Spleen (tissue), 11 donors: ENCODE results near the gene OTOP2. TPM values are rescaled to one million over a fixed set of nuclear protein-coding genes. Genes with fewer than 3 reads are reported as not detected.
"Not testable (repeated sequence)": the region's sequence is repeated elsewhere in the genome, so short reads cannot be mapped to it uniquely, and the experiment has no call there.

Experiments used
- DNase-seq: peaks from one replicate; pipeline ENCODE4 v3.0.0-alpha.2; 2020
- H3K27ac ChIP-seq, 8 donors: fragments of 200-600 bp; sonication (generic) in 7 of 8; 1 replicate in 4 of 8; 2 replicates in 4 of 8; pipeline versions ENCODE4 v1.5.0 to v1.8.0; 2016 to 2021; ENCODE audit warnings: inconsistent platforms in 4 of 8, mild to moderate bottlenecking in 4 of 8, moderate library complexity in 1 of 8
- H3K27me3 ChIP-seq, 7 donors: fragments of 200-600 bp; sonication (generic) in 6 of 7; replicated peaks in 1 of 7; 1 replicate in 4 of 7; 2 replicates in 3 of 7; pipeline versions ENCODE4 v1.5.0 to v1.8.0; 2016 to 2021; ENCODE audit warnings: inconsistent platforms in 3 of 7, mild to moderate bottlenecking in 1 of 7
- H3K36me3 ChIP-seq, 6 donors: fragments of 200-600 bp; sonication (generic) in 5 of 6; 1 replicate in 4 of 6; 2 replicates in 2 of 6; pipeline versions ENCODE4 v1.5.0 to v1.8.0; 2016 to 2021; ENCODE audit warnings: inconsistent platforms in 2 of 6
- H3K4me1 ChIP-seq, 6 donors: fragments of 200-600 bp; sonication (generic) in 5 of 6; 1 replicate in 3 of 6; 2 replicates in 3 of 6; pipeline versions ENCODE4 v1.5.0 to v1.8.0; 2016 to 2021; ENCODE audit warnings: inconsistent platforms in 3 of 6
- H3K4me3 ChIP-seq, 8 donors: fragments of 200-600 bp; sonication (generic) in 7 of 8; 1 replicate in 4 of 8; 2 replicates in 4 of 8; pipeline versions ENCODE4 v1.5.0 to v1.8.0; 2016 to 2021; ENCODE audit warnings: inconsistent platforms in 4 of 8, mild to moderate bottlenecking in 4 of 8, moderate library complexity in 2 of 8
- H3K9me3 ChIP-seq, 8 donors: fragments of 200-600 bp; sonication (generic) in 7 of 8; 1 replicate in 4 of 8; 2 replicates in 4 of 8; pipeline versions ENCODE4 v1.5.0 to v1.8.0; 2016 to 2021; ENCODE audit warnings: inconsistent platforms in 4 of 8
- POLR2A ChIP-seq, 3 donors: fragments of 450-650 bp; IDR thresholded peaks; one replicate each; pipeline ENCODE4 v1.5.1; 2017; ENCODE audit warnings: antibody characterized with exemption in 3 of 3, mild to moderate bottlenecking in 1 of 3
- POLR2AphosphoS5 ChIP-seq, 3 donors: sonication (generic); formaldehyde crosslinking; IDR thresholded peaks; one replicate each; pipeline ENCODE4 v1.5.1; 2017; ENCODE audit warnings: antibody characterized with exemption in 3 of 3
- WGBS, 5 donors: extraction: QIAGEN DNeasy Blood & Tissue Kit in 3 of 5; methylation state at CpG; one replicate each; pipeline versions ENCODE4 v1.1.5 to v1.1.7; 2013 to 2018; 5-methylcytosine and 5-hydroxymethylcytosine counted together
- intact Hi-C: fragments of 100-400 bp; cut with DNase I; formaldehyde crosslinking; loops from one replicate; pipeline ENCODE4 v1.15.0; 2023; ENCODE audit warnings: low total_unique reads
- polyA plus RNA-seq, 3 donors: library from polyadenylated mRNA; stranded (reverse); fragments of 200-250 nt; gene quantifications; one replicate each; pipeline ENCODE4 v1.2.1, GENCODE V29; 2013
- total RNA-seq, 7 donors: library from RNA; depleted of rRNA in 3 of 7; stranded (reverse); fragments of >200 nt in 3 of 7; fragmentation: NEBNext Ultra II Directional in 4 of 7; extraction: Animal tissue kit (Norgen Biotek cat#: 25700) in 4 of 7; gene quantifications; one replicate each; pipeline versions ENCODE4 v1.1.0 to v1.2.1, GENCODE V29; 2016 to 2021
- TF ChIP-seq, protein P1 (sequence below), 11 experiments: fragments of 200-600 bp in 7 of 11; fragments of 450-650 bp in 4 of 11; sonication (generic) in 4 of 11; IDR thresholded peaks in 8 of 11; conservative IDR thresholded peaks in 3 of 11; 1 replicate in 7 of 11; 2 replicates in 4 of 11; pipeline versions ENCODE4 v1.4.0 to v1.8.0; 2016 to 2021; ENCODE audit warnings: antibody characterized with exemption in 11 of 11, inconsistent platforms in 4 of 11, mild to moderate bottlenecking in 1 of 11
- donor health status: healthy with polysubstance abuse.
- donor health status: DM: no; HTN: no; CAD: no; lungs with moderate emphysema.
- donor health status: DM: no; HTN: no; CAD: no.
- donor health status: Bipolar disorder and iron deficiency.
- donor health status: healthy.
- donor health status: DM: no; HTN: no; CAD: no.
- donor health status: DM: yes; HTN: yes; CAD: no.

The OTOP2 gene
- total and polyA plus RNA-seq, 10 donors: not detected

DNA sequence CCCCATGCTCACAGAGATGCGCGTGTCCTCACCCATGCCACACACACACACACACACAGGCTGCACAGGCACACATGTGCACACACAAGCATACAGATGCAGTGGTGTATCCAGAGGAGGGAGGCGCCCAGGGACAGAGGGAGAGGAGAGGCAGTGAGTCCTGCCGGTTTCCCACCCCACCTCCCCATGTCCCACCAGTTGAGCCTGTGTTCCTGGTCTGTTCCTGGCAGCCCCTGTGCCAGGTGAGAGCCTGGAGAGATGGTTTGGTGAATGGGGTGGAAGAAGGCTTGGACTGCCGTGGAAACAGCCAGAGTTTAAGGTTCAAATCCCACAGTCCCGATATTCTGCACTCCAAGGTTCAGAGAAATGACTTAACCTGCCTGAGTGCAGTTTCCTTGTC lies 20.4 kb upstream of the OTOP2 start:
- no peak overlapping the region for H3K27ac ChIP-seq
- intact Hi-C loops: no loop called here
- no peak overlapping the region for H3K4me3 ChIP-seq
- DNase-seq: no peak
- H3K9me3 ChIP-seq: no peaks in the 10 kb centered on the region
- peaks cover 0 to 58% (median 6%) of the 10 kb centered on the region in 7 donors for H3K27me3 ChIP-seq
- TF ChIP-seq POLR2AphosphoS5 (IDR thresholded peaks at IDR 0.05) (no peak), POLR2A (IDR thresholded peaks at IDR 0.05) (no peak)
- TF ChIP-seq, protein P1, sequence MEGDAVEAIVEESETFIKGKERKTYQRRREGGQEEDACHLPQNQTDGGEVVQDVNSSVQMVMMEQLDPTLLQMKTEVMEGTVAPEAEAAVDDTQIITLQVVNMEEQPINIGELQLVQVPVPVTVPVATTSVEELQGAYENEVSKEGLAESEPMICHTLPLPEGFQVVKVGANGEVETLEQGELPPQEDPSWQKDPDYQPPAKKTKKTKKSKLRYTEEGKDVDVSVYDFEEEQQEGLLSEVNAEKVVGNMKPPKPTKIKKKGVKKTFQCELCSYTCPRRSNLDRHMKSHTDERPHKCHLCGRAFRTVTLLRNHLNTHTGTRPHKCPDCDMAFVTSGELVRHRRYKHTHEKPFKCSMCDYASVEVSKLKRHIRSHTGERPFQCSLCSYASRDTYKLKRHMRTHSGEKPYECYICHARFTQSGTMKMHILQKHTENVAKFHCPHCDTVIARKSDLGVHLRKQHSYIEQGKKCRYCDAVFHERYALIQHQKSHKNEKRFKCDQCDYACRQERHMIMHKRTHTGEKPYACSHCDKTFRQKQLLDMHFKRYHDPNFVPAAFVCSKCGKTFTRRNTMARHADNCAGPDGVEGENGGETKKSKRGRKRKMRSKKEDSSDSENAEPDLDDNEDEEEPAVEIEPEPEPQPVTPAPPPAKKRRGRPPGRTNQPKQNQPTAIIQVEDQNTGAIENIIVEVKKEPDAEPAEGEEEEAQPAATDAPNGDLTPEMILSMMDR (IDR thresholded peaks at IDR 0.05 in 8 of 11, conservative IDR thresholded peaks at IDR 0.05 in 3 of 11): no peak
- H3K36me3 ChIP-seq: no peaks in the 10 kb centered on the region
- WGBS, 5 donors: 73 to 81% (median 77%) methylated on average over 6 of the region's 6 CpGs
- no peaks in the 10 kb centered on the region for H3K4me1 ChIP-seq

DNA sequence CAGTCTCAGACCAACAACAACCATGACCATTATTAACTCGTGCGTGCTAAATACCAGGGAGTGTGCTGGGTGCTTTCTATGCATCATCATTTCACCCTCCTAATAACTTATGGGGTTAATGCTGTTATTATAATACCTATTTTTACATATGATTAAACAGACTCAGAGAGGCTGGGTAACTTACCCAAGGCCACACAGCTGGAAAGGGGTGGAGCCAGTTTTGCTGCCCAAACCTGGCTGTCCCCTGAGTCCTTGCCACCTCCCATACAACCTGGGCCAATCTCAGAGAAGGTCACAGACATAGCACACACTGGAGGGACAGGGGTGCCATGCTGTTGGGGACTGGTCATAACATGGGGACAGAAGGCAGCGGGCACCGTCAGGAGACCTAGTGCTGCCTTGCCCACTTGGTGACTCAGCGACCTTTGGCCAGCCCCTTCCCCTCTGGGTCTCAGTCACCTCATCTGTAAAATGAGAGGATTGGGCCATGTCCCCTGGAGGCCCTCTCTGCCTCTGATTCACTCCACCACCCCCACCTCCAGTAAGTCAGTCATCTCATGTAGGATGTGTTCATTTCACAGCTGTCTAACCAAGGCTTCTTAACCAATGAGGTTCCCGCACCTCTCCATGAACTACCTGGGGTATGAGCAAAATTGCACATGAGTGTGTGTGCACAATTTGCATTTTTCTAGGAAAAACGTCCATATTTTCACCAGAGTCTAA lies 19.2 kb upstream of the OTOP2 start:
- no peak for DNase-seq
- no peak overlapping the region for H3K27ac ChIP-seq
- H3K36me3 ChIP-seq: no peaks in the 10 kb centered on the region
- no peaks in the 10 kb centered on the region for H3K9me3 ChIP-seq
- no peaks in the 10 kb centered on the region for H3K4me1 ChIP-seq
- TF ChIP-seq, protein P1 (IDR thresholded peaks at IDR 0.05 in 8 of 11, conservative IDR thresholded peaks at IDR 0.05 in 3 of 11): no peak
- TF ChIP-seq POLR2AphosphoS5 (IDR thresholded peaks at IDR 0.05): no peak
- TF ChIP-seq POLR2A (IDR thresholded peaks at IDR 0.05): no peak
- H3K4me3 ChIP-seq: no peak overlapping the region
- peaks cover 0 to 58% (median 6%) of the 10 kb centered on the region in 7 donors for H3K27me3 ChIP-seq
- 72 to 84% (median 79%) methylated on average over 4 to 7 of the region's 7 CpGs for WGBS, 5 donors
- intact Hi-C loops: no loop called here

DNA sequence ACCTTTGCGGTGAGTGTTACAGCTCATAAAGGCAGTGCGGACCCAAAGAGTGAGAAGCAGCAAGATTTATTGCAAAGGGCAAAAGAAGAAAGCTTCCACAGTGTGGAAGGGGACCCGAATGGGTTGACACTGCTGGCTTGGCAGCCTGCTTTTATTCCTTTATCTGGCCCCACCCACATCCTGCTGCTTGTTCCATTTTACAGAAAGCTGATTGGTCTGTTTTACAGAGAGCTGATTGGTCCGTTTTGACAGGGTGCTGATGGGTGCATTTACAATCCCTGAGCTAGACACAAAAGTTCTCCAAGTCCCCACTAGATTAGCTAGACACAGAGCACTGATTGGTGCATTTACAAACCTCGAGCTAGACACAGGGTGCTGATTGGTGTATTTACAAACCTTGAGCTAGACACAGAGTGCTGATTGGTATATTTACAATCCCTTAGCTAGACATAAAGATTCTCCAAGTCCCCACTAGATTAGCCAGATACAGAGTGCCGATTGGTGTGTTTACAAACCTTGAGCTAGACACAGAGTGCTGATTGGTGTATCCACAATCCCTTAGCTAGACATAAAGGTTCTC lies 17.8 kb upstream of the OTOP2 start:
- H3K9me3 ChIP-seq, H3K36me3 ChIP-seq, H3K4me3 ChIP-seq, DNase-seq, intact Hi-C loops, H3K4me1 ChIP-seq, H3K27ac ChIP-seq: not testable (repeated sequence)
- H3K27me3 ChIP-seq: peaks cover 0 to 51% (median 5%) of the 10 kb centered on the region in 7 donors
- 65 to 81% (median 70%) methylated on average over 6 of the region's 6 CpGs for WGBS, 5 donors

GRCh38 chr17:74907012-74907411 lies 17.1 kb upstream of the OTOP2 start:
- no peaks in the 10 kb centered on the region for H3K36me3 ChIP-seq
- WGBS, 5 donors: 94 to 100% (median 97%) methylated on average over 3 to 34 of the region's 34 CpGs

DNA sequence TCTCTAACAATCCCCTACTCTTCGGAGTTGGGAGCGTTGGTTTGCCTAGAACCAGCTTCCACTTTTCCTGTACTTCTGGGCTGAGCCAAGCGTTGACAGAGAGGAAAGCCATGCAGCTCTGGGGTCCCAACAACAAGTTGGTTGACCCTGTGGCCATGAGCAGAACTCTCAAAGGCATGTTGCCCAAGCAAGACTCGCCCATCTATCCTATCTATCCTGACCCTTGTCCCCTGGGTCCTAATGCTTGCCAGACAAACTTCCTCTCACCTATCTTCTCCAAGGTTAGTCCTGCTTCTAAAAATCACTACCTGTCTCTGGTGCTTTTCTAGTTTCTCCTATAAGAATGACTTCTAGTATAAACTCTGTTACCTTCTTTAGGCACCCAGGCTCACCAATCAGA lies 15.0 kb upstream of the OTOP2 start:
- 68 to 78% (median 75%) methylated on average over 4 of the region's 4 CpGs for WGBS, 5 donors
- DNase-seq, intact Hi-C loops: not testable (repeated sequence)

More at GRCh38 chr17:74907012-74907411, 17.1 kb upstream of the OTOP2 start:
- intact Hi-C loops: no loop called here
- no peak for TF ChIP-seq POLR2A (IDR thresholded peaks at IDR 0.05)
- TF ChIP-seq POLR2AphosphoS5 (IDR thresholded peaks at IDR 0.05): no peak
- TF ChIP-seq, protein P1 (IDR thresholded peaks at IDR 0.05 in 8 of 11, conservative IDR thresholded peaks at IDR 0.05 in 3 of 11): no peak
- Histone ChIP-seq H3K9me3 (no peaks in the 10 kb centered on the region), H3K27me3 (peaks cover 0 to 44% (median 5%) of the 10 kb centered on the region in 7 donors), H3K27ac (no peak overlapping the region), H3K4me3 (no peak overlapping the region), H3K4me1 (no peaks in the 10 kb centered on the region)
- no peak for DNase-seq

DNA sequence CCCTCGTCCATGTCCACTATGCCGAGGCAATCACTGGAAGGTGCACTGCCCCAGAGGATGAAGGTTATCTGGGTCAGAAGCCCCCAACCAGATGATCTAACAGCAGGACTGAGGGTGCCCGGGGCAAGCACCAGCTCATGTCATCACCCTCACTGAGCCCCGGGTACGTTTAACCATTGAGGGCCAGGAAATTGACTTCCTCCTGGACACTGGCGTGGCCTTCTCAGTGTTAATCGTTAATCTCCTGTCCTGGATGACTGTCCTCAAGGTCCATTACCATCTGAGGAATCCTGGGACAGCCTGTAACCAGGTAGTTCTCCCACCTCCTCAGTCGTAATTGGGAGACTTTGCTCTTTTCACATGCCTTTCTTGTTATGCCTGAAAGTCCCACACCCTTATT lies 12.7 kb upstream of the OTOP2 start:
- H3K4me3 ChIP-seq, H3K27ac ChIP-seq, H3K36me3 ChIP-seq, DNase-seq, intact Hi-C loops, H3K4me1 ChIP-seq, H3K9me3 ChIP-seq: not testable (repeated sequence)
- peaks cover 0 to 25% (median 0%) of the 10 kb centered on the region in 7 donors for H3K27me3 ChIP-seq
- 55 to 81% (median 71%) methylated on average over 8 of the region's 8 CpGs for WGBS, 5 donors

More for the DNA sequence above, 15.0 kb upstream of the OTOP2 start:
- not testable (repeated sequence) for H3K9me3 ChIP-seq, H3K27ac ChIP-seq, H3K4me3 ChIP-seq, H3K36me3 ChIP-seq, H3K4me1 ChIP-seq
- H3K27me3 ChIP-seq: peaks cover 0 to 25% (median 0%) of the 10 kb centered on the region in 7 donors
